ENCODE results near the gene SWT1.

SWT1 gene

DNA sequence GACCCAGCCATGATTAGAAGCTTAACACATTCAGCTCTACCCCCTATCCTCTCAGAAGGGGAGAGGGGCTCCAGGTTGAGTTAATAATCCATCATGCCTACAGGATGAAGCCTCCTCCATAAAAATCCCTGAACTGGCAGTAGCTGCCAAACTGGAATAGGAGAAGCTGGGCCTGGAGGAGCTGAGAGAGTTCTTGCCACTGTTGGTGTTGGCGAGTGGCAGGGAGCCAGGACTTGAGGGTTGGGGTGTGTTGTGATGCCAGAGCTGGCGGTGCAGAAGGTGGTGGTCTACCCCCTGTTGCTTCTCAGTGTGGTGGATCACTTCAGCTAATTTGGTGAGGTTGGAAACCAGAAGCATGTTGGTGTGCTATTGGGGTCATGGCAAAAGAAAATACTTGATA is 123.6 kb downstream of the SWT1 start:
- TF ChIP-seq, protein P1, sequence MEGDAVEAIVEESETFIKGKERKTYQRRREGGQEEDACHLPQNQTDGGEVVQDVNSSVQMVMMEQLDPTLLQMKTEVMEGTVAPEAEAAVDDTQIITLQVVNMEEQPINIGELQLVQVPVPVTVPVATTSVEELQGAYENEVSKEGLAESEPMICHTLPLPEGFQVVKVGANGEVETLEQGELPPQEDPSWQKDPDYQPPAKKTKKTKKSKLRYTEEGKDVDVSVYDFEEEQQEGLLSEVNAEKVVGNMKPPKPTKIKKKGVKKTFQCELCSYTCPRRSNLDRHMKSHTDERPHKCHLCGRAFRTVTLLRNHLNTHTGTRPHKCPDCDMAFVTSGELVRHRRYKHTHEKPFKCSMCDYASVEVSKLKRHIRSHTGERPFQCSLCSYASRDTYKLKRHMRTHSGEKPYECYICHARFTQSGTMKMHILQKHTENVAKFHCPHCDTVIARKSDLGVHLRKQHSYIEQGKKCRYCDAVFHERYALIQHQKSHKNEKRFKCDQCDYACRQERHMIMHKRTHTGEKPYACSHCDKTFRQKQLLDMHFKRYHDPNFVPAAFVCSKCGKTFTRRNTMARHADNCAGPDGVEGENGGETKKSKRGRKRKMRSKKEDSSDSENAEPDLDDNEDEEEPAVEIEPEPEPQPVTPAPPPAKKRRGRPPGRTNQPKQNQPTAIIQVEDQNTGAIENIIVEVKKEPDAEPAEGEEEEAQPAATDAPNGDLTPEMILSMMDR (IDR thresholded peaks at IDR 0.05), result no peak

DNA sequence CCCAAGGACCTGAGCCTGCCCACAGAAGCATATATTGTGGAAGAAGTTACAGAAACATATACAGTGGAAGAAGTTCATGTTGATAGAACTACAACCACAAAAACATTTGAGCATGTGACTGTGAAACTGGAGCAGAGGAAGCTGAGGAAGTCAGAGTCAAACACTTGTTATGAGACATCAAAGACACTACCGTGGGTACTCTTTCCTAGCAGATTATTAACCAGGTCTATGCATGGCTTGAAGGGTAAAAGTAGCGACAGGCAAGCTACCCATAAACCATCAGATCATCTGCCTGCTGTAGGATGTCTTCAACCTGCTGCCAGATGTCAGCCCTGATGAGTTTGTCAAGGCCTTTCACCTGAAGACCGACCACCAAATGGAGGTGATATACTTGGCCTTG is 124.3 kb downstream of the SWT1 start:
- TF ChIP-seq, protein P1 (IDR thresholded peaks at IDR 0.05), result no peak

DNA sequence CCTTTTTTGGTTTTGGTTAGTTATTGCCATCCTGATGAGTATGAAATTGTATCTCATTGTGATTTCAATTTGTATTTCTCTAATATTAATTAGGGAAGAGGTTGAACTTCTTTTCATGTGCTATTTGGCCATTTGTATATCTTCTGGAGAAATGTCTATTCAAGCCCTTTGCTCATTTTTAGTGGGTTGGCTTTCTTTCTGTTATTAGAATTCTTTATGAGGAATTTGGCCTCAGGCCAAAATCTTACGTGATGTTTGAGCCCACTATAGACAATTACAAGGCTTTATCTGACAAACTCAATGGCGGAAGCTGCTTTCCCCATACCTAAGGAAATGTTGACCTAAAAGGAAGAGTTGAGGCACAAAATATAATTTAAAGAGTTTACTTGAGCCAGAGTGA is 127.1 kb downstream of the SWT1 start:
- TF ChIP-seq, protein P1 (IDR thresholded peaks at IDR 0.05), result no peak

DNA sequence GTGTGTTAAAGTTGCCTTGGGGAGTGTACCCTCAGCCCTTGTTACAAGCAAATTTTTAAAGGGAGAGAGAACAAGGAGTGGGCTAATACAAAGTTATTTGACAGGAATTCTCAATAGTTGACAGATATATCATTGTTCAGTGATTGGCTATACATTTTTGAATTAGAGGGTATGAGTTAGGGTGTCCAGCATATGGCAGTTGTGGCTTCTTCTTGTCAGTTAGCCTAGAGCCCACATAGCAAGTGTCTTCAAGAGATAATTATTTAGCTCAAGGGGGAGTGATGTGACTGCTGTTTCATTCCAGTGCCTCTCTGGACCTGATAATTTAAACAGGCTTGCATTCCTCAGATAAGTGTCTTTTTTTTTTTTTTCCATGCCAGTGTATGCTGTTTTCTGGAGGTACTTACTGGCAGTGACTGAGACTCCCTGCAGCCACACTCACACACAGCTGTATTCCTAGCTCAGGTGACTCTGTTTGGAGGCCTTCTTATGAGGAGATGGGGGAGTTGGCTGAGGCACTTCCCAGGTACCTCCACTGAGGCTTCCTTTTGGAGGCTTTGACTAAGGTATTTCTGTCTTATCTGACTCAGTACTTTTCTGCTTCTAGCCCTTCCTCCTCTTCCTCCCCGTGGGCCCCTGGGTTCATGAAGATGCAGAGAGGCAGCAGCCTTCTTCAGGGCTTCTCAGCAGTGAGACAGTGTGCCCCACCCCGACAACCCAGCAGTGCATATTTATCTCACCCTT is 127.7 kb downstream of the SWT1 start:
- TF ChIP-seq, protein P1 (IDR thresholded peaks at IDR 0.05), result no peak

DNA sequence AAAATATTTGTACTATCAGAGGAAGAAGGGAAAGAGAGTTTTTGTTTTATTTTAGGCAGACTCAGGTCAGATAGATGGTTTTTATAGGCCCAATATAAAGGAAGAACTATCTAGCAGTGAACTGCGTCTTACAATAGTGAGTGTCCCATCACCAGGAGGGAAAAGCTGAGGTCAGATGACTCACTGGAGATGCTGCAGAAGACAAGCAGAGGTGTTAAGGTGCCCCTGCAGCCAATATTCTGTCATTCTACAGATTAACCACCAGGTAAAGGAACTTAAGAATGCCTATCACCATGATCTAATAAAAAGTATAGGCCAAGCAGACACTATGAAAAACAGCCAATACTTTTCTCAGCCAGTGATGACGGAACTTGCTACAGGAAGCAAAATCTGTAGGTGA is 130.5 kb downstream of the SWT1 start:
- TF ChIP-seq, protein P1 (IDR thresholded peaks at IDR 0.05), result no peak

DNA sequence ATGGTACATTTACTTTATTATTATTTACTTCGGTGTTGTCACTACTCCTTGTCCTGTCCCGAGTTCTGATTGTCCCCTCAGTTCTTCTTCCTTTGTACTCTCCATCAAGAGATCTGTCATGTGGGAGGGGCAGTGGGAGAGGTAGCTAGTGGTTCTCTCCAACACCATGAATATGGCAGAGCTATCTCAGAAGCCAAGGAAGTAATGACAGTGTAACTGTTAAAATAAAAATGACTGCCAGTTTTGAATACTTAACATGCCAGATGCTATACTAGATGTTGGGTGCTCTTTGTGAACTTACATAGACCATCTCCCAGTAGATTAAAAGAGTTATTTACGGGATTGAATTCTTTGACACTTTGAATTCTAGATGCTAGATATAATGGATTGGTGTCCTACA is 131.5 kb downstream of the SWT1 start:
- TF ChIP-seq, protein P1 (IDR thresholded peaks at IDR 0.05), result no peak

DNA sequence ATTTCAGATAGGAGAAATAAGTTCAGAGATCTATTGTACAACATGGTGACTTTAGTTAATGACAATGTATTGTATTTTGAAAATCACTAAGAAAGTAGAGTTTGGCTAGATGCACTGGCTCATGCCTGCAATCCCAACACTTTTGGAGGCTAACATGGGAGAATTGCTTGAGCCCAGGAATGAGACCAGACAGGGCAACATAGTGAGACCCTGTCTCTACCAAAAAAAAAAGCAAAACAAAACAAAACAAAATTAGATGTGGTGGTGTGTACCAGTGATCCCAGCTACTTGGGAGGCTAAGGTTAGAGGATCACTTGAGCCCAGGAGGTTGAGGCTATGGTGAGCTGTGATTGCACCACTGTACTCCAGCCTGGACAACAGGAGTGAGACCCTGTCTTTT is 132.9 kb downstream of the SWT1 start:
- TF ChIP-seq, protein P1 (IDR thresholded peaks at IDR 0.05), result no peak

DNA sequence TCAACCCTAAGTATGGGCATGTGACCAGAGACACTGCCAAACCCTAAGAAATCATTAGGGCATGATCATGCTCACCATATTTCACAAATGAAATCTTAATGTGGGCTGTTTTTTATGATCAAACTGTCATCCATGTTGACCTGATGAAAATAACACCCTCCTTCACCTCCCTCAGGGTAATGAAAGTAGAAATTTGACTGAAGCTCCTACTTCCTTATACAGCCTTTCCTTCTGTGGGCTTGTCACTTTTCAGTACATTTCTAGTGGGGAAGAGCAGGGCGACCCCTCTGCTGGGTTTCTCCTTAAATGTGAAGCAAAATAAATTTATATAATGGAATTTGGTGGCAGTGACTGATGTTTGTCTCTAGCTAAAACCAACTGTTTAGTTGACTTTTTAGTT is 134.2 kb downstream of the SWT1 start:
- TF ChIP-seq, protein P1 (IDR thresholded peaks at IDR 0.05), result no peak
